Stimulated activated CD8-positive, alpha-beta memory T cell treated with anti-CD3 and anti-CD28 coated beads, Interleukin-12 subunit alpha, Interleukin-12 subunit beta, amount 100 ng/mL, for 1 hour (primary cell): Measurements from ENCODE around the gene TAC1.
"Not testable (repeated sequence)": the region's sequence is repeated elsewhere in the genome, so short reads cannot be mapped to it uniquely, and the experiment has no call there.

Experiments used
- DNase-seq: peaks from one replicate; pipeline ENCODE4 v3.0.0-alpha.2; 2020; ENCODE audit warnings: low read depth

The TAC1 gene, protein sequence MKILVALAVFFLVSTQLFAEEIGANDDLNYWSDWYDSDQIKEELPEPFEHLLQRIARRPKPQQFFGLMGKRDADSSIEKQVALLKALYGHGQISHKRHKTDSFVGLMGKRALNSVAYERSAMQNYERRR

DNA sequence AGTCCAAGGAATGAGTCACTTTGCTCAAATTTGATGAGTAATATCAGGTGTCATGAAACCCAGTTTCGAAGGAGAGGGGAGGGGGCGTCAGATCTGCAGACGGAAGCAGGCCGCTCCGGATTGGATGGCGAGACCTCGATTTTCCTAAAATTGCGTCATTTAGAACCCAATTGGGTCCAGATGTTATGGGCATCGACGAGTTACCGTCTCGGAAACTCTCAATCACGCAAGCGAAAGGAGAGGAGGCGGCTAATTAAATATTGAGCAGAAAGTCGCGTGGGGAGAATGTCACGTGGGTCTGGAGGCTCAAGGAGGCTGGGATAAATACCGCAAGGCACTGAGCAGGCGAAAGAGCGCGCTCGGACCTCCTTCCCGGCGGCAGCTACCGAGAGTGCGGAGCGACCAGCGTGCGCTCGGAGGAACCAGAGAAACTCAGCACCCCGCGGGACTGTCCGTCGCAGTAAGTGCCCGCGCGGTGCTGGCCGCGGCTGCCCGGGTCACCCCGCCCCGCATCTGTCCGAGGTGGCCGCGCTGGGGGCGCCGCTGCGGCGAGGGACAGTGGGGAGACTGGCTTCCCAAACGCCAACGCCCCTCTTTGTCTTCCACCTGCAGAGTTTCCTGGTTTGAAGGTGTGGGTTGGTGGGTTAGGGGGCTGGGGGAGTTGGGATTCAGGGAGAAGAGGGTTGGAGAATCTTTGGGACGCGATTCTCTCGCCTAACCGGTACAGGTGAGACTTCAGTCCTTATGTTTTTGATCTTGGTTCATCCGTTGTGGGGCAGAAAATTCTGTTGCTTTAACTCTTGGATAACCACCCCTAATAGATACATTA is at the start of gene TAC1:
TSS of gene TAC1 (plus strand) at position 351 of the 829 bp plus-strand sequence. CDS start 527 bp downstream, outside the sequence.
- DNase-seq, result no peak

DNA sequence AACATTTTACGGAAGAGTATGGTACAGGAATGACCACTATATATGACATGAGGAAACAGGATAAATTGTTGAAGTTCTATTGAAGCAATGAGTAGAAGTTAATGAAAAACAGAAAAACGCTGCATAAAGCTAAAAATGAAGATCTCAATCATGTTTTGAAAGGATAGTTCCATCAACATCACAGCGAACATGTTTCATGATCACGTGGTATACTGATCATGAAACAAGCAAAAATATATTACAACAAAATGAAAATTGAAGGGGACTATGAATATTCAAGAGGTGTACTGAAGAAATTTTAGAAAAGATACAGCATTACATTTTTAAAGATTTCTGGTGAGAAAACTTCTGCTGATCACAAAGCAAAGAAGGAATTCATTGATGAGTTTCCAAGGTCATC is 45.9 kb upstream of the TAC1 start:
- DNase-seq, result no peak

DNA sequence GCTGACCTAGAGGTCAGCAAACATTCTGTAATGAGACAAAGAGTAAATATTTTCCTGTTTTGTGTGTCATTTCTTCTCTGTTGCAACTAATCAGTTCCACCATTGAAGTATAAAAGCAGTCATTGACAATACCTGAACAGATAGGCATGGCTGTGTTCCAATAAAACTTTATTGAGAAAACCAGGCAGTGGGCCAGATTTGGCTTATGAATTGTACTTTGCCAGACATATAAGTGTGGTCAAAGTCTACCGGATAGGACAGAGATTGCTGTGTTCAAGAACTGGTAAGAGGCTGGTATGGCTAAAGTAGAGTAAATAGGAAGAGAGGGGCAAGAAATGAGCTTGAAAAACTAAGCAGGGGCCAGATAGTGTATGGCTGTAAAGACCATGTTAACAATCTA is 38.3 kb upstream of the TAC1 start:
- DNase-seq, result no peak

DNA sequence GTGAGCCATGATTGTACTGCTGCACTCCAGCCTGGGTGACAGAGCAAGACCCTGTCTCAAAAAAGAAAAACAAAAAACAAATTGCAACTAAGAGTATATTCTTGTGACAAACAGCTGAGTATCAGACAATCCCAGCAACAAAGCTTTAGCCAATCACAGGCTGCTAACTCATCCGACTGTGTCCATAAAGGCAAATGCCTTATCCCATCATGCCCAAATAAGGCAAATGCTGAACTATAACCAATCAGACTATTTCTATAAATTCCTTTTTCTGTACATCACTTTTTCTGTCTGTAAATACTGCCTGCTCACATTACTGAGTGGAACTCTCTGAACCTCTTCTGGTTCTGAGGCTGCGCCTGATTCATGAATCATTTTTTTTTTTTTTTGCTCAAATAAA is 37.5 kb upstream of the TAC1 start:
- DNase-seq, result no peak

DNA sequence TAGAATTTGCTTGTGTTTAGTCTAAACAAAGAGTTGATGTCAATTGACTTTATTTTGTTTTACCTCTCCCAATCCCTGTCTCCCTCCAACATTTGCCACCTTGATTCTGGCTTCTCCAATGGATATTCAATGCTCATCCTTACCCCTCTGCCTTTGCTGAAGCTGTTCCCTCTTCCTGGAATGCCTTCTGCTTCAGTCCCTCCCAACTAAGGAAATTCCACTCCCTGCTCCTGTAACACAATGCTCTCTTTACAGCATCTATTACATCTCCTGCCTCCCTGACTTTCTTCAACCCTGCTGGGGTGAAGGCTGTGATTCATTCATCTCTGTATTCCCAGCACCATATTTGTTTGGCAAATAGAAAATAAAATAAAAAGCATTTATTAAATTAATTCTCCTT is 34.5 kb upstream of the TAC1 start:
- DNase-seq, result no peak

DNA sequence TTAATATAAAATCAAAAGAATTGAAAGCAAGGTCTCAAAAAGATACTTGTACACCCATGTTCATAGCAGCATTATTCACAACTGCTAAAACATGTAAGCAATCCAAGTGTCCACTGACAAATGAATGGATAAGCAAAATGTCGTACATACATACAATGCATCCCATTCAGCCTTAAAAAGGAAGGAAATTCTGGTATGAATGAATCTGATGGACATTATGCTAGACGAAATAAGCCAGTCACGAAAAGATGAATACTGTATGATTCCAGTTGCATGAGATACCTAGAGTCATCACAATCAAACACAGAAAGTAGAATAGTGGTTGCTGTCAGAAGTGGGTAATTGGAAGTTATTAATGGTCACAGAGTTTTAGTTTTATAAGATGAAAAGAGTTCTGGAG is 9.5 kb upstream of the TAC1 start:
- no peak for DNase-seq

DNA sequence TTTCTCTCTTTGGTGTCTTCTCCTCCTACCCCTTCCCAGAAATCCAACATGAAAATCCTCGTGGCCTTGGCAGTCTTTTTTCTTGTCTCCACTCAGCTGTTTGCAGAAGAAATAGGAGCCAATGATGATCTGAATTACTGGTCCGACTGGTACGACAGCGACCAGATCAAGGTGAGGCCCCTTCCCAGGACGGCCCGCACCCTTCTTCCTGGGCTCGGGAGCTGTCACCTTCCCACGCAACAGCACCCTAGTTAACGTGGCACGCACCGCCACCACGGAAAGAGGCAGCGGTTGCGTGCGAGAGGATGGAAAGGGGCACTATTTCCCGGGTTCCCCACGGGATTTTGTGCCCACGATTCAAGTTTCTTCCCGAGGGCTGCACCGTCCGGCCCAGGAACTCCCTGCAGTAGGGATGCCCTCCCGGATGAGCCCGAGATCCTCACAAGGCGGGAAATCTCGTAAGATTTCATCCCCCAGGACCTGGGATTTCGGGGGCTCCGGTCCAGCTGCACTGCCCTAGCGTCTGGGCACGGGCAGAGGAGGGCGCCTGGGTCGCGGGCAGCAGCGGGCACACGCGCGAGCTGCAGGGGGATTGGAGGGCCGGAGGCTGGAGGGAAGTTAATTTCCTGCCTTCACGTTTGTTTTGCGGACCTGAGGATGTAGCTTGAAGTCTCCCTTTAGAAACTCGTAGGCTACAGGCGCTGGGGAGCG is 834 bp downstream of the TAC1 start:
- DNase-seq, result no peak

DNA sequence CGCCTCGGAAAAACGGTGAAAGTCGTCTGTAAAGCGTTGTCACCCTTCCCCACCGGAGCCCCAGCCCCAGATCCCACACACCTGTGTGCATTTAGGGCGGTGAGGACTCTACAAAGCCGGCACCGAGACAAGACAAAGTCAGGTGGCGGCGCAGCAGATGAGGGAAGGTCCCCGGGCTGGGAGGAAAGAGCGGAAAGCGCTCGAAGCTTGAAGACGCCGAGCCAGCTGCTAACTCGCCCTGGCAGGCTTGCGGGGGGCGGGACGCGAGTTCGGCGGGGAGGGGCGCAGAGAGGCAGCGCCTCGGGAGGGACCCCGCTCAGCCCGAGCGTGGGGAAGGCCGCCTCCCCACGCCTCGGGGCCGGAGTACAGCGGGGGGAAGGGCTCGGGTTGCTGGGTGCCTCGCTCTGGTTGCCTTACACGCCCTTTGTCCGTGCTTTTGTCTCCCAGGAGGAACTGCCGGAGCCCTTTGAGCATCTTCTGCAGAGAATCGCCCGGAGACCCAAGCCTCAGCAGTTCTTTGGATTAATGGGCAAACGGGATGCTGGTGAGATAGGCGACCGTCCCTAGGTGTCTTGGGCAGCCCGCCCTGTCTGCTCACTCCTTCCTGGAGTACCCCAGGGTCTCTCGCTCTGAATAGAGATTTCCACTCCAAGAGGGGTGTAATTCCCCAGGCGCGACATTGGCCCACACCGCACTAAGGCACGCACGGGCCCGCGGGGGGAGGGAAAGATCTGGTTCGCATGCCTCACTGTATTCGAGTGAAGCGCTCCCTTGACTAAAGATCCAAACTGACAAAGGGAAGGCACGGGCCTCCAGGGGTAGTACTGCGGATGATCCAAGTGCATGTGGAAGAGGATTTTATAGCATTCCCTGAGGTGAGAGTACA is 1.6 kb downstream of the TAC1 start:
- DNase-seq, result no peak

DNA sequence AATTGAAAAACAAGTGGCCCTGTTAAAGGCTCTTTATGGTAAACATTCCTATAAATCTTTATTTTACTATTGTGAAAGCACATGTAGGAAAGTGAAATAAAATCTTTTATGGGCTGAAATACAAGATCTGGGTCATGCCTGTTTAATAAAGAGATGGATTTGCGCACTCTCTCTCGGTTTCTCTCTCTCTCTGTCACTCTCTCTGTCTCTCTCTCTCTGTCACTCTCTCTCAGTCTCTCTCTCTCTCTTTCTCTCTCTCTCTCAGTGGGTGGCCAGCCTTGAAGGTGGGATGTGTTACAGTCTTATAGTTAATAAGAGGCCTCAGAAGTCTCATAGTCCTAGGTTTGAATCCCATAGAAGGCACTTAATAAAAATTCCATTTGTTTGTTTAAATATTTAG is 2.4 kb downstream of the TAC1 start:
- no peak for DNase-seq

DNA sequence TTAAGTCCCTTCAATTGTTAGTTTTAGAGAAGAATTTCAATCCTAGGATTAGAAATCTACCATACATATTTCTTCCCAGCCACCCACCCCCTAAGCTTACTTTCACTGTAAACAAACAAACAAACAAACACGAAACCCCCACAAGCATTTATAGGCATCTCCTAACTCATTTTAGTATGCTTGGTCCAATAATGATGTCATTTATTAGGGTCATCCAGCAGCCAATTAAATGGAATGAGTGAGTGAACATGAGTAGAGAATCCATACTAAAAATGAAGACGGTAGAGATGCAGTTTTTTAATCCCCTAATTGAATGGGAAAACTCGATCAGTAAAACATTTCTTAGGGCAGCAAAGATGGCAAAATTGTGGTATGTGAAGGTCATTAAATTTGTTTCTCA is 3.2 kb downstream of the TAC1 start:
- no peak for DNase-seq

DNA sequence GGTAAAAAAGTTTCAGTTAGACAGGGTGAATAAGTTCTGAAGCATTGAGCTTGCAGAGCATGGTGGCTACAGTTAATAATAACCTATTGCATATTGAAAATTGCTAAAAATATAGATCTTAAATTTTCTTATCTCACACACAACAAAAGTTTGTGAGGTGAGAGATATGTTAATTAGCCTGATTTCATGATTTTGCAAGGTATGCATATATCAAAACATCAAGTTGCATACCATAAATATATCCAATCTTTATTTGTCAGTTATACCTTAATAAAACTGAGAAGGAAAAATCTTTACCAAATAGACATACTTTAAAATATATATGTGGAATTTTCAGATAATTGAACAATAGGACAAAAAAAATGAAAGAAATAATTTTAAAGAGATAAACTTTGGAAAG is 16.6 kb downstream of the TAC1 start:
- DNase-seq, result no peak

DNA sequence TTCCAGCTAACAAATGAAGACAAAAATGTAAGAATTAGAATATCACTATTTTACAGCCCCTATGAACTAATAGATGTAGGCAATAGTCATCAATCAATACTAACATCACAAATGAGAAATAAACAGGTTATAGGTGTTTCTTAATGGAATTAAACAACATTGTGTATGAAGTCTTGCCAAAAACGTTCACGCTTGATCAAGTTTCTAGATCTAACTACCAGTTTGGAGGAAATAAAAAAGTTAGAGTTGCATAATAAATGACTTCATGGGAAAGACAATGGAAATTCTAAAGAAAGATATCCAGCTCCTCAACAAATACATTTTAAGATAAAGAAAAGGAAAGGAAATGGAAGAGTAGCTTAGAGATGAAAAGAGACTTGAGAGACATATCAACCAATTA is 19.7 kb downstream of the TAC1 start:
- no peak for DNase-seq

DNA sequence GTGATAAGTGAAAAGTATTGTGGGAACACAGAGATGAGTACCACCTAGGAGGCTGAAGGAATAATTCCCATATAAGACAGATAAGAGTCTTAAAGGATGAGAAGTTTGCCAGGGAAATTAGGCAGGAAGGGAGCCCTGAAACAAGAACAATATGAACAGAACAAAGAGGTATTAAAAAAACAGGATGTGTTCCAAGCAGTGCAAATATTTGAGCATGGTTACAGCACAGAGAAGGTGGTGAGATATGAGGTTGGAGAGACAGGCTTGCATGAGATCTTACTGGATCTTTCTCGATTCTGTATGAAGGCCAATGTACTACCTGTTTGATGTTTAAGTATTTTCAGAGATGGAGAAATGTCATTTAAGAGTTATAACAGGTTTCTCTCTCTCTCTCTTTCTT is 20.3 kb downstream of the TAC1 start:
- DNase-seq, result no peak

DNA sequence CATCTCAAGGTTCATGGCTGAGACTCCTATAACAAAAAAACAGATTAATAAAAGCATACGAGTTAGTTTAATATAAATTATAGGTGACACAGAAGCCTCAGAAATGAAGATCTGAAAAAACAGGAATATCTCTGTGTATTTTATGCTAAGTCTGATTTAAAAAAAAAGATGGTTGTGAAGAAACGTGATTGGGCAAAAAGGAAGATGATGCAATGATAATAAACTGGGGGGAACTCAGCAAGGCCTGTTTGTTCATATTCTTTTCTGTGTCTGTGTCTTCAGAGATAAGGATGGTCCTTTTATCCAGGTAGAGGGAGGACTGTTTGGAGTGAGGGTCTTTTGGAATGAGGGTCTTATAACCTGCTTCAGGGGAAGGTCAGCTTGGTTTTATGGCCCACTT is 25.9 kb downstream of the TAC1 start:
- no peak for DNase-seq

DNA sequence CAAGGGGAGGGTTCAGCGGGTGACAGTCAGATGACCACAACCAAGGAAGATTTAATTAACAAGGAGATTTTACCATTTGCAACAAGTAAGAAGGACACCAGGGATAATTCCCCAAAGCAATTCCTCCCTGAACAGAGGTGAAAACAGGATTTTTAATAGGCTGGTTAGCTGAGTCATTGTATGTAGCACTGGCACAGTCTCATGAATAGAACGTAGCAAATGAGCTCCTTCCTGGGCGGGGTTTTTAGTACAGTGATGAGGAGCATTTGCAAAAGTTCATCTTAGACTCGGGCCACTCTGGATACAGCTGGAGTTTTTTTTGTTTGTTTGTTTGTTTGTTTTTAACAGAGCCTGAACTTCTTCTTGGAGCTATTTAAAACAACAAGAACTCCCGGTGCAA is 39.0 kb downstream of the TAC1 start:
- no peak for DNase-seq

DNA sequence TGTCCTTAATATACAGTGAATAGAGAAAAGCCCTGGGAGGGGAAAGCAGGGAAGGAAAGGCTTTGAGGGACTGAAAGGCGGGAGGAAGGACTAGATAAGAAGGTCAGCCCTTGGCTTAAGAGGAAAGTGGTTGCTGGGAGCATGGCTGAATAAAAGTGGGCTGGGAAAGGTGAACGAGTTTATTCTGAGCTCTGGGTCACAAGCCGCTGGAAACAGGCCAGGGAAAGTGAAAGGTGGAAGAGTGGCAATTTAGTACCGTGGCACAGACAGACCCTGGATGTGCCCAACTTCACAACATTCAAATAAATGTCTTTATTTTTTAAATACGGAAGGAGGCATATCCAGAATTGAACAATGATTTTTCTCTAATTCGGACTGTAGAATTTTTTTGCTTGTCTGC is 39.7 kb downstream of the TAC1 start:
- no peak for DNase-seq

DNA sequence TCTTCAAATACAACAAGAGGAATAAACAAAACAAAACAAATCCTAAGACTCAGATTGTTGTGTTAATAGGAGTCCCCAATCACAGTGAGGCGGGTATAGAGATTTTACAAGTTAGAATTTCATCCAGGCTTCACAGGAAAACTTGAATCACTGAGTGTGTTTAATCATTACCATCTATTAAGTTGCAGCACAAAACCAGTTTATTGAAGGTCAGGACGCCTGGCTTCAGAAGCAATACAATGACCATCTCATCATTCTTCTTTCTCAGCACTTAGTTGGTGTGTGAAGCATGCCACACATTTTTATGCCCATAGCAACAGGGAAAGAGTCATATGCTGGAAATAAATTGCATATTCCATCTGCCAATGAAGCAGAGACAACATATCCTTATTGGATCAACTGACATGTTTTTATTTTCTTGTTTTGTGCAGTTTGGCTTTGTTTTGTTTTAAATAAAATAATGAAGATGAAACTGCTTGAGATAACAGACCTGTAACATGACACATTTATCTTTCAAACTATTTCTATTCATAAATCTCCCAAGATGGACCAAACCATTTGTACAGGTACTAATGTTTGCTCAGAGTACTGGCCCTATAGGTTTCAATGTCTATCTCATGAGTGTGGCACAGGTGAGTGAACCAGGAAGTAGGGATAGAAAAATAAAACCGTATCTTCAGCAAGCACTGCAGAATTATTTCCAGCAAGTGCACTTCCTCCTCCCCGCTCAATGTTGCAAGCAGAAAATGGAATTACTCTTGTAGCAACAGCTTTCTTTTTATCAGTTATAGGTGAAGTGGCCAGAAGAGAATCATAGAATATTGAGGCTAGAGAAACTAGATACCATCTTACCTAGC is 40.4 kb downstream of the TAC1 start:
- no peak for DNase-seq

DNA sequence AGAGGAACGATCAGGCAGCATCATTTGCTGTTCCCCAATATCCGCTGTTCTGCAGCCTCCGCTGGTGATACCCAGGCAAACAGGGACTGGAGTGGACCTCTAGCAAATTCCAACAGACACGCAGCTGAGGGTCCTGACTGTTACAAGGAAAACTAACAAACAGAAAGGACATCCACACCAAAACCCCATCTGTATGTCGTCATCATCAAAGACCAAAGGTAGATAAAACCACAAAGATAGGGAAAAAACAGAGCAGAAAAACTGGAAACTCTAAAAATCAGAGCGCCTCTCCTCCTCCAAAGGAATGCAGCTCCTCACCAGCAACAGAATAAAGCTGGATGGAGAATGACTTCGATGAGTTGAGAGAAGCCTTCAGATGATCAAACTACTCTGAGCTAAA is 54.5 kb downstream of the TAC1 start:
- not testable (repeated sequence) for DNase-seq
